Measurements from ENCODE around the gene ZNF835. TPM values are rescaled to one million over a fixed set of nuclear protein-coding genes. Genes with fewer than 3 reads are reported as not detected.
A peak's percentile ranks its signal among the peaks of the same experiment; 100 is the strongest.
"Not testable (repeated sequence)": the region's sequence is repeated elsewhere in the genome, so short reads cannot be mapped to it uniquely, and the experiment has no call there.

ZNF835 gene
- total and polyA plus RNA-seq, 7 experiments from 2014 or later, result 0.73 to 10.4 (median 1.9) TPM

- Mint-ChIP-seq H3K27ac (no peak overlapping the region), H3K4me1 (peaks cover 0 to 2% (median 0%) of the 10 kb centered on the region in 7 donors), H3K9me3 (peaks cover 12 to 82% (median 38%) of the 10 kb centered on the region in 11 donors), H3K36me3 (peaks cover 0 to 28% (median 19%) of the 10 kb centered on the region in 5 donors), H3K4me3 (no peak overlapping the region), H3K27me3 (no peaks in the 10 kb centered on the region)
- intact Hi-C loops (cut with micrococcal nuclease), result no loop called here
- peaks cover 0 to 9% (median 0%) of the 10 kb centered on the region in 3 experiments for H3K9me3 ChIP-seq (ENCODE audit: control insufficient read depth in 2 of 3, low read length in 3 of 3)
- H3K27ac ChIP-seq (ENCODE audit: low read depth, low read length), result no peak overlapping the region
- H3K27me3 ChIP-seq (ENCODE audit: control insufficient read depth in 2 of 2, insufficient read depth in 2 of 2, low read length in 2 of 2), result no peaks in the 10 kb centered on the region
- ChIA-PET POLR2A (no interaction called here), CTCF (no interaction called here)
- no peaks in the 10 kb centered on the region for H3K4me1 ChIP-seq (ENCODE audit: control insufficient read depth in 2 of 2, insufficient read depth in 2 of 2, low read length in 2 of 2)
- H3K36me3 ChIP-seq (ENCODE audit: control insufficient read depth in 2 of 3, insufficient read depth in 3 of 3, low read length in 3 of 3), result no peaks in the 10 kb centered on the region
- DNase-seq (no peak), ATAC-seq (no peak)
- no peak overlapping the region for H3K4me3 ChIP-seq (ENCODE audit: low read length)
Measured at GRCh38 chr19:56683116-56683515, 11.6 kb upstream of the ZNF835 start.

- peaks cover 0 to 2% (median 0%) of the 10 kb centered on the region in 7 donors for H3K4me1 Mint-ChIP-seq
Measured at GRCh38 chr19:56681702-56682101, 10.1 kb upstream of the ZNF835 start.

GRCh38 chr19:56678205-56678604 is 6.6 kb upstream of the ZNF835 start:
- ChIA-PET POLR2A (no interaction called here), CTCF (no interaction called here)
- Histone ChIP-seq H3K9me3 (ENCODE audit: control insufficient read depth in 2 of 3, low read length in 3 of 3) (peaks cover 0 to 7% (median 0%) of the 10 kb centered on the region in 3 experiments), H3K4me1 (ENCODE audit: control insufficient read depth in 2 of 2, insufficient read depth in 2 of 2, low read length in 2 of 2) (no peaks in the 10 kb centered on the region), H3K27me3 (ENCODE audit: control insufficient read depth in 2 of 2, insufficient read depth in 2 of 2, low read length in 2 of 2) (no peaks in the 10 kb centered on the region), H3K4me3 (ENCODE audit: low read length) (no peak overlapping the region), H3K36me3 (ENCODE audit: control insufficient read depth in 2 of 3, insufficient read depth in 3 of 3, low read length in 3 of 3) (no peaks in the 10 kb centered on the region), H3K27ac (ENCODE audit: low read depth, low read length) (no peak overlapping the region)
- intact Hi-C loops (cut with micrococcal nuclease), result no loop called here
- Mint-ChIP-seq H3K27me3 (no peaks in the 10 kb centered on the region), H3K4me3 (no peak overlapping the region), H3K9me3 (peaks cover 9 to 75% (median 24%) of the 10 kb centered on the region in 11 donors), H3K4me1 (peaks cover 0 to 2% (median 0%) of the 10 kb centered on the region in 7 donors), H3K36me3 (peaks cover 0 to 18% (median 8%) of the 10 kb centered on the region in 5 donors), H3K27ac (no peak overlapping the region)
- DNase-seq (no peak), ATAC-seq (no peak)

More at GRCh38 chr19:56681702-56682101, 10.1 kb upstream of the ZNF835 start:
- Mint-ChIP-seq H3K36me3 (peaks cover 0 to 26% (median 16%) of the 10 kb centered on the region in 5 donors), H3K27me3 (no peaks in the 10 kb centered on the region), H3K9me3 (peaks cover 6 to 79% (median 34%) of the 10 kb centered on the region in 11 donors), H3K27ac (no peak overlapping the region), H3K4me3 (no peak overlapping the region)
- CTCF ChIA-PET, result no interaction called here
- Histone ChIP-seq H3K36me3 (ENCODE audit: control insufficient read depth in 2 of 3, insufficient read depth in 3 of 3, low read length in 3 of 3) (no peaks in the 10 kb centered on the region), H3K4me3 (ENCODE audit: low read length) (no peak overlapping the region), H3K27me3 (ENCODE audit: control insufficient read depth in 2 of 2, insufficient read depth in 2 of 2, low read length in 2 of 2) (no peaks in the 10 kb centered on the region), H3K4me1 (ENCODE audit: control insufficient read depth in 2 of 2, insufficient read depth in 2 of 2, low read length in 2 of 2) (no peaks in the 10 kb centered on the region), H3K27ac (ENCODE audit: low read depth, low read length) (no peak overlapping the region), H3K9me3 (ENCODE audit: control insufficient read depth in 2 of 3, low read length in 3 of 3) (peaks cover 0 to 11% (median 0%) of the 10 kb centered on the region in 3 experiments)
- POLR2A ChIA-PET, result no interaction called here
- DNase-seq, result no peak
- intact Hi-C loops (cut with micrococcal nuclease), result no loop called here
- ATAC-seq, result no peak

GRCh38 chr19:56672610-56673009 is 1.1 kb upstream of the ZNF835 start:
- H3K4me1 ChIP-seq (ENCODE audit: control insufficient read depth in 2 of 2, insufficient read depth in 2 of 2, low read length in 2 of 2); POLR2A ChIA-PET; H3K27ac ChIP-seq (ENCODE audit: low read depth, low read length); H3K4me3 ChIP-seq (ENCODE audit: low read length); CTCF ChIA-PET; H3K27me3 Mint-ChIP-seq; H3K27ac Mint-ChIP-seq; intact Hi-C loops (cut with micrococcal nuclease); DNase-seq; H3K36me3 ChIP-seq (ENCODE audit: control insufficient read depth in 2 of 3, insufficient read depth in 3 of 3, low read length in 3 of 3); H3K27me3 ChIP-seq (ENCODE audit: control insufficient read depth in 2 of 2, insufficient read depth in 2 of 2, low read length in 2 of 2); ATAC-seq: not testable (repeated sequence)
- peaks cover 0 to 21% (median 0%) of the 10 kb centered on the region in 3 experiments for H3K9me3 ChIP-seq (ENCODE audit: control insufficient read depth in 2 of 3, low read length in 3 of 3)
- H3K4me3 Mint-ChIP-seq, result peak overlapping the region in 2 of 10 donors; percentile 29 to 85
- peaks cover 0 to 66% (median 28%) of the 10 kb centered on the region in 11 donors for H3K9me3 Mint-ChIP-seq
- H3K36me3 Mint-ChIP-seq, result peaks cover 4 to 25% (median 7%) of the 10 kb centered on the region in 5 donors
- H3K4me1 Mint-ChIP-seq, result peaks cover 0 to 17% (median 11%) of the 10 kb centered on the region in 7 donors

- Mint-ChIP-seq H3K27me3 (no peaks in the 10 kb centered on the region), H3K36me3 (peaks cover 4 to 20% (median 7%) of the 10 kb centered on the region in 5 donors), H3K4me1 (peaks cover 0 to 17% (median 11%) of the 10 kb centered on the region in 7 donors), H3K4me3 (peak overlapping the region; percentile 69 to 95 (median 89)), H3K27ac (peak overlapping the region in 6 of 9 donors; percentile 40 to 95 (median 80)), H3K9me3 (peaks cover 0 to 72% (median 31%) of the 10 kb centered on the region in 11 donors)
- peaks cover 0 to 33% (median 0%) of the 10 kb centered on the region in 3 experiments for H3K9me3 ChIP-seq (ENCODE audit: control insufficient read depth in 2 of 3, low read length in 3 of 3)
- peak overlapping the region; percentile 67 for H3K27ac ChIP-seq (ENCODE audit: low read depth, low read length)
- POLR2A ChIA-PET, result no interaction called here
- H3K4me1 ChIP-seq (ENCODE audit: control insufficient read depth in 2 of 2, insufficient read depth in 2 of 2, low read length in 2 of 2), result peaks cover 0 to 7% of the 10 kb centered on the region in 2 donors
- no peaks in the 10 kb centered on the region for H3K27me3 ChIP-seq (ENCODE audit: control insufficient read depth in 2 of 2, insufficient read depth in 2 of 2, low read length in 2 of 2)
- no peak for DNase-seq
- no peaks in the 10 kb centered on the region for H3K36me3 ChIP-seq (ENCODE audit: control insufficient read depth in 2 of 3, insufficient read depth in 3 of 3, low read length in 3 of 3)
- intact Hi-C loops (cut with micrococcal nuclease), result loop anchor here in 1 of 2 donors (1.0 to 2.0 kb wide), 3 partner anchors 76 to 278 kb away; partner anchors contain the start of genes ZFP28, ZNF582 and ZNF71
- CTCF ChIA-PET, result no interaction called here
- H3K4me3 ChIP-seq (ENCODE audit: low read length), result peak overlapping the region; percentile 53
- ATAC-seq, result peak; percentile 52
Measured at GRCh38 chr19:56670961-56671612, 470 bp downstream of the ZNF835 start.

GRCh38 chr19:56670401-56670960 is 1.1 kb downstream of the ZNF835 start:
- intact Hi-C loops (cut with micrococcal nuclease), result loop anchor here in 1 of 2 donors (2.0 kb wide), 1 partner anchor 278 kb away; the partner anchor contains the start of gene ZNF582
- H3K4me3 Mint-ChIP-seq, result peak overlapping the region; percentile 58 to 95 (median 89)
- Histone ChIP-seq H3K36me3 (ENCODE audit: control insufficient read depth in 2 of 3, insufficient read depth in 3 of 3, low read length in 3 of 3) (no peaks in the 10 kb centered on the region), H3K27ac (ENCODE audit: low read depth, low read length) (no peak overlapping the region), H3K27me3 (ENCODE audit: control insufficient read depth in 2 of 2, insufficient read depth in 2 of 2, low read length in 2 of 2) (no peaks in the 10 kb centered on the region), H3K4me1 (ENCODE audit: control insufficient read depth in 2 of 2, insufficient read depth in 2 of 2, low read length in 2 of 2) (peaks cover 0 to 7% of the 10 kb centered on the region in 2 donors), H3K9me3 (ENCODE audit: control insufficient read depth in 2 of 3, low read length in 3 of 3) (peaks cover 0 to 33% (median 0%) of the 10 kb centered on the region in 3 experiments), H3K4me3 (ENCODE audit: low read length) (peak overlapping the region; percentile 53)
- POLR2A ChIA-PET, result no interaction called here
- ATAC-seq (no peak), DNase-seq (no peak)
- H3K27me3 Mint-ChIP-seq, result no peaks in the 10 kb centered on the region
- H3K36me3 Mint-ChIP-seq, result peaks cover 4 to 20% (median 11%) of the 10 kb centered on the region in 5 donors
- peaks cover 0 to 72% (median 31%) of the 10 kb centered on the region in 11 donors for H3K9me3 Mint-ChIP-seq
- CTCF ChIA-PET, result no interaction called here
- H3K27ac Mint-ChIP-seq, result peak overlapping the region in 2 of 9 donors; percentile 13 to 84
- peaks cover 0 to 17% (median 11%) of the 10 kb centered on the region in 7 donors for H3K4me1 Mint-ChIP-seq

All from naive thymus-derived CD4-positive, alpha-beta T cell (primary cell).